Osteocyte (in vitro differentiated cells): ENCODE measurements around the gene BOLL. TPM values are rescaled to one million over a fixed set of nuclear protein-coding genes. Genes with fewer than 3 reads are reported as not detected.
"Not testable (repeated sequence)": the region's sequence is repeated elsewhere in the genome, so short reads cannot be mapped to it uniquely, and the experiment has no call there.

Experiments used
- DNase-seq: peaks from one replicate; pipeline ENCODE4 v3.0.0; 2021; ENCODE audit warnings: mixed read lengths; ENCODE audit not compliant: unreplicated experiment; ENCODE audit errors: extremely low spot score
- H3K27ac Mint-ChIP-seq: one replicate; pipeline ENCODE4 v1.8.0; 2021; ENCODE audit warnings: mild to moderate bottlenecking, mixed read lengths; ENCODE audit not compliant: unreplicated experiment
- H3K27me3 Mint-ChIP-seq: one replicate; pipeline ENCODE4 v1.8.0; 2021; ENCODE audit warnings: mixed read lengths; ENCODE audit not compliant: unreplicated experiment
- H3K36me3 Mint-ChIP-seq: one replicate; pipeline ENCODE4 v1.8.0; 2021; ENCODE audit warnings: mixed read lengths; ENCODE audit not compliant: unreplicated experiment
- H3K4me1 Mint-ChIP-seq: one replicate; pipeline ENCODE4 v1.8.0; 2021; ENCODE audit warnings: mixed read lengths; ENCODE audit not compliant: unreplicated experiment
- H3K4me3 Mint-ChIP-seq: one replicate; pipeline ENCODE4 v1.8.0; 2021; ENCODE audit warnings: mild to moderate bottlenecking, moderate library complexity, mixed read lengths; ENCODE audit not compliant: unreplicated experiment
- H3K9me3 Mint-ChIP-seq: one replicate; pipeline ENCODE4 v1.8.0; 2021; ENCODE audit warnings: mixed read lengths; ENCODE audit not compliant: unreplicated experiment
- CTCF ChIP-seq: fragments of 200-600 bp; sonication (generic); IDR thresholded peaks from 2 replicates; pipeline ENCODE4 v1.5.0; 2021; ENCODE audit warnings: antibody characterized with exemption, mild to moderate bottlenecking, moderate library complexity
- total RNA-seq: library from RNA; stranded (reverse); gene quantifications from 2 replicates; pipeline ENCODE4 v1.2.1, GENCODE V29; 2021

Gene BOLL
- total RNA-seq, 1 donor from 2014 or later, result not detected

GRCh38 chr2:197727011-197727410 is 58.1 kb downstream of the BOLL start:
- Mint-ChIP-seq H3K27me3 (no peaks in the 10 kb centered on the region), H3K36me3 (no peaks in the 10 kb centered on the region)

GRCh38 chr2:197717863-197718262 is 67.3 kb downstream of the BOLL start:
- H3K4me1 Mint-ChIP-seq, result no peaks in the 10 kb centered on the region
- H3K36me3 Mint-ChIP-seq, result no peaks in the 10 kb centered on the region
- H3K27ac Mint-ChIP-seq, result no peak overlapping the region
- H3K9me3 Mint-ChIP-seq, result no peaks in the 10 kb centered on the region
- DNase-seq, result no peak
- TF ChIP-seq CTCF, result no peak
- H3K27me3 Mint-ChIP-seq, result no peaks in the 10 kb centered on the region
- H3K4me3 Mint-ChIP-seq, result no peak overlapping the region

More at GRCh38 chr2:197727011-197727410, 58.1 kb downstream of the BOLL start:
- peaks cover 8% of the 10 kb centered on the region for H3K9me3 Mint-ChIP-seq
- TF ChIP-seq CTCF, result no peak
- no peaks in the 10 kb centered on the region for H3K4me1 Mint-ChIP-seq
- no peak overlapping the region for H3K4me3 Mint-ChIP-seq
- no peak overlapping the region for H3K27ac Mint-ChIP-seq
- no peak for DNase-seq

GRCh38 chr2:197713271-197713670 is 71.8 kb downstream of the BOLL start:
- no peak for TF ChIP-seq CTCF
- H3K4me1 Mint-ChIP-seq, result peaks cover 6% of the 10 kb centered on the region
- H3K27me3 Mint-ChIP-seq, result no peaks in the 10 kb centered on the region
- peaks cover 3% of the 10 kb centered on the region for H3K36me3 Mint-ChIP-seq
- H3K4me3 Mint-ChIP-seq, result no peak overlapping the region
- no peak overlapping the region for H3K27ac Mint-ChIP-seq
- no peak for DNase-seq
- no peaks in the 10 kb centered on the region for H3K9me3 Mint-ChIP-seq

- Mint-ChIP-seq H3K4me3 (no peak overlapping the region), H3K27me3 (no peaks in the 10 kb centered on the region), H3K27ac (no peak overlapping the region), H3K4me1 (peaks cover 19% of the 10 kb centered on the region), H3K36me3 (peaks cover 3% of the 10 kb centered on the region), H3K9me3 (no peaks in the 10 kb centered on the region)
- no peak for TF ChIP-seq CTCF
- DNase-seq, result no peak
Observed at GRCh38 chr2:197711578-197711977, 73.5 kb downstream of the BOLL start.

GRCh38 chr2:197710424-197711042 is 74.6 kb downstream of the BOLL start:
- DNase-seq, result no peak
- Mint-ChIP-seq H3K27me3 (no peaks in the 10 kb centered on the region), H3K4me3 (no peak overlapping the region), H3K27ac (no peak overlapping the region), H3K4me1 (peaks cover 23% of the 10 kb centered on the region), H3K36me3 (peaks cover 3% of the 10 kb centered on the region), H3K9me3 (no peaks in the 10 kb centered on the region)
- no peak for TF ChIP-seq CTCF

- not testable (repeated sequence) for H3K27me3 Mint-ChIP-seq, H3K36me3 Mint-ChIP-seq, H3K9me3 Mint-ChIP-seq, H3K4me3 Mint-ChIP-seq, H3K27ac Mint-ChIP-seq, DNase-seq
- peaks cover 29% of the 10 kb centered on the region for H3K4me1 Mint-ChIP-seq
Observed at GRCh38 chr2:197709140-197709539, 76.0 kb downstream of the BOLL start.
